C1 segment of cervical spinal cord (tissue), 14 donors: Measurements from ENCODE around the gene ANKIB1.

ENCODE experiments used
- DNase-seq, 14 donors: peaks; one replicate each; lab custom pipeline; 2025; lab: John Stamatoyannopoulos, UW

ANKIB1 gene

DNA sequence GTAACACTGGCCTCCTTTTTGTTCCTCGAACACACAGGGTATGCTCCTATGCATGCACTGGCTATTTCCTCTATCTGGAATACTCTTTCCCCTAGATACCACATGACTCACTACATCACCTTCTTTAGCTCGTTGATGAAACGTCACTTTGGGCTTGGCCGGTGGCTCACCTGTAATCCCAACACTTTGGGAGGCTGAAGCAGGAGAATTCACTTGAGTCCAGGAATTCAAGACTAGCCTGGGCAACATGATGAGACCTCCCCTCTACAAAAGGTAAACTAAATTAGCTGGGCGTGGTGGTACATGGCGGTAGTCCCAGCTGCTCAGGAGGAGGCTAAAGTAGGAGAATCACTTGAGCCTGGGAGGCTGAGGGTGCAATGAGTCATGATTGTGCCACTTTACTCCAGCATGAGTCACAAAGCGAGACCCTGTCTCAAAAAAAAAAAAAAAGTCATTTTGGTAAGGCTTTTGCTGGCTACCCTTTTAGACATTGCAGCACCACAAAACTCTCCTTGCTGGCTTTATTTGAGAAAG is 14.5 kb downstream of the ANKIB1 start:
- peak in 1 of 14 donors; percentile 1 for DNase-seq

DNA sequence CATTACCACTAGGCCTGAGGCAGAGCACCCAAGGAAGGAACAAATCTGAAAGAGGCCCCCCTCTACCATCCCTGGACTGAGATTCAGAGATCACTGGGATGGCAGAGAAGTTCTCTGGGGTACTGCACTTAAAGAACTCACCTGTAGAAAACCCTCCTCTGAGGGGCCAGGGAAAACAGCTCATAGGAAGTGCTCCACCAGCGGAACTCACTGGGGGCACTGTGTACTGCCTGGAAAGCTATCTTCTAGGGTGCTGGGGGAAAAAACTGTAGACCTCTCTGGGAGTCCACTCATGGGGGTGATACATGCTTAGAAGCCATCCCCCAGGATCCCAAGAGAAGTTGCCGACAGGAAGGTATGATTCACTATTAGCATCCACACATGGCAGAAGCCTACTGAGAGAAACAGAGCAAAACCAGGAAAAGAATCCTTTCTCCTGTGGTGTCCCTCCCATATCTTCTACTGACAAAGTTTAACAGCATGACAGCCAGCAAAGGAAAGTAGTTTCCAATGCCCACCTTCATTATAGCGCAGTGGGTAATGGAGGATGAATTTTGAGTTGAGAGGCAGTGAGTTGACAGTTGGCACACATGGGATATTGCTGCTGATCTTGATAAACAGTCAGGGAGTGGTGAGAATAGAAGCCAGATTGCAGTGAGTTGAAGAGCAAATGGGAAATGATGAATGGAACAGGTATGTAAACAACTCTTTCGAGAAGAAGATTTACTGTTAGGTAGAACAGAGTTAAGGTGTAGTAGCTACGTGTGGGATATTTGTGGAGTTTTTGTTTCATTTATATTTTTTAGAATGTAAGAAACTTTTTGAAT is 20.9 kb downstream of the ANKIB1 start:
- DNase-seq = no peak

- no peak for DNase-seq
Measured at GRCh38 chr7:92268921-92269320, 23.1 kb downstream of the ANKIB1 start.

DNA sequence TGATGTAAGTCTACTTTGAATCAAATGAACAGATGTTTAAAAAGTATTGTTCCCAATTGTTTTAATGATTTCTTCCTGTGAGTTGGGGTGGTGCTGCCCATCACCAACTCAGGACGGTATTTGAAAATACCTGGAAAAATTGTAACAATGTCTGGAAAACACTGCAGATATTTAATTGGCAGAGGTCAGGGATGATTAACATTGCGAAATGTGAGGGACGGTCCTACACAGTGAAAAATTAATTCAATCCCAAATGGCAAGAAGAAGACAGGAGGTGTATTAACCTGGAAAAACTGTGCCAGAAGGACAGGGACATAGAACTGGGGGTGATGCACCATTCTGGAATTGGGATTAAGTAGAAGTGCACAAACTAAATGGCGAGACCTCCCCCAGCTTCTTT is 29.6 kb downstream of the ANKIB1 start:
- no peak for DNase-seq

GRCh38 chr7:92276460-92276864 is 30.7 kb downstream of the ANKIB1 start:
- no peak for DNase-seq

GRCh38 chr7:92279396-92280031 is 33.7 kb downstream of the ANKIB1 start:
- no peak for DNase-seq

GRCh38 chr7:92281031-92281430 is 35.3 kb downstream of the ANKIB1 start:
- DNase-seq = no peak

DNA sequence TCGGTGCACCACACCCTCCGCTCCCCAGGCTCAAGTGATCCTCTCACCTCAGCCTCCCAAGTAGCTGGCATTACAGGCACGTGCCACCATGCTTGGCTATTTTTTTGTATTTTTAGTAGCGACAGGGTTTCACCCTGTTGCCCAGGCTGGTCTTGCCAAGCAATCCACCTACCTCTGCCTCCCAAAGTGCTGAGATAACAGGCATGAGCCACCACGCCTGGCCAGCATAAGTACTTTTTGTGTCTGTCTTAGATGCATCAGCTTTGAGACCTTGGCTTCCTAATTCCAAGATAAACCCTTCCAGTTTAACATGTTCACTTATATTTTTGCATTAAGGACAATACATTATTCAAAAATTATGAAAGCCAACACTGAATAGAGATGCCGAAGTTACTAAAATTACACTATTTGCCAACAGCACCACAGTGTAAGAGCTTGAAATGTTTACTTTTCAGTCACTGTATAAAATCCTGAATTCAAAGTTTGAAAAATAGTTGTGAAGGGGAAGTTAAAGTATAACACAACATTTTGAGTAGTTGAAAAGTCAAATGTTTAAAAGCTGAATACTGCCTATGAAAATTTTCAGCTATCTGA is 36.5 kb downstream of the ANKIB1 start:
- DNase-seq = no peak

GRCh38 chr7:92282930-92283329 is 37.2 kb downstream of the ANKIB1 start:
- no peak for DNase-seq

DNA sequence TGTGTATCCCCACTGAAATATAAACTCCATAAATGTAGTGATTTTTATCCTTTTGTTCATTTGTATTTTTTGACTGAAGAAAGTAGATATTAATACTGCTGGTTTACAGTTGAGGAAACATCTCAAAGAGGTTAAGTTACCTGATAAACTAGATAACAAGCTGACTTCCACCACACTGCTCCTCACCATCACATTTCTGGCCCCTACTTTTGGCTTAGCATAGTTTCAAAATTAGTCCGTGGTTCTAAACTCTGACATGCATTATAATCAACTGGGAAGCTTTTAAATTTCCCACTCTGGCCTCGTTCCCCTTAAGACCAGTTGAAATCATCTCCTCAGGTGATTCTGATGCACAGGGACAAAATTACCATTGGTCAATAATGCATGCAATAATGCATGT is 43.5 kb downstream of the ANKIB1 start:
- DNase-seq = no peak

DNA sequence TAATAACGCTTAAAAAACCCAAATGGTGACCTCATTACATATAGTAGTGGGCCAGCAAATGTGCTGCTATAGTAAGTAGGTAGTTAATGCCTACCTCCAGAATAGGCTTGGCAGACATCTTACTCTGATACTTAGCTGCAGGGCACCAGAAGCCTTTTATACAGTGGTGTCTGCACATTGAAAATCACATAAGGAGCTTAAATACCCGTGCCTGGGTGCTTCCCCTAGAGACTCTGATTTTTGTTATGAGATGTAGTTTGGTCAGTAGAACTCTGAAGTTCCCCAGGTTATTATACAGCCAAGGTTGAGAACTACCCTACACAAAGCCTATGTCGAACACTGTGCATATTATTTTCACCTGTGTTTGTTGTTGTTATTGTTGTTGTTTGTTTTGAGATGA is 47.2 kb downstream of the ANKIB1 start:
- peak in 1 of 14 donors; percentile 11 for DNase-seq

- no peak for DNase-seq
Measured at GRCh38 chr7:92293896-92294590, 48.3 kb downstream of the ANKIB1 start.

DNA sequence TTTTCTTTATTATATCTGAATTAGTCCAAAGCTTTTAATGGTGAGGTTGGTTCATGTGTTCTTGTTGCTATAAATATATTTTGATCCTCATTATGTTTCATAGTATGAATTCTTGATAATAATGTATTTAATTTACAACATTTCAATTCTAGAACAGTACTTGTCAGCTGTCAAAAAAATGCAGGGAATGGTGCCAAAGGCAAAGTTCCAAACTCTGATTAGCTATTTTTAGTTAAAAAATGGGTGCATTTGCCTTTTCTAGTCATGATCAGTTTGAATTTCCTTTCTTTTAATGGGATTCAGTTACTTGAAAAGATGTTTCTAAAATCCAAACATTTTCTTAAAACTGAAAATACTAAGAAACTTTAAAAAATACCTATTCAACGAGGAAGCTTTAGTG is 49.6 kb downstream of the ANKIB1 start:
- no peak for DNase-seq

DNA sequence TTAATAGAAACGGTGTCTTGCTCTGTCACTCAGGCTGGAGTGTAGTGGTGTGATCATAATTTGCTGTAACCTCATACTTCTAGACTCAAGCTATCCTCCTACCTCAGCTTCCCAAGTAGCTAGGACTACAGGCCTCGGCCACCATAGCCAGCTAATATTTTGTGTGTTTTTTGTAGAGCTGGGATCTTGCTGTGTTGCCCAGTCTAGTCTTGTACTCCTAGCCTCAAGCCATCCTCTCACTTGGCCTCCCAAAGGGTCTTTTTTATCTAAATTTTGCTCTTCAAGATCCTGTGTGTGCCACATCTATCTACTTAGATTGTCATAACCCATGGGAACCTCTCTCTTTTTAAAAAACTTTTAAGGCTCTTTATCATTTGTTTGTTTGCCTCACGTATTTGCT is 50.5 kb downstream of the ANKIB1 start:
- no peak for DNase-seq

DNA sequence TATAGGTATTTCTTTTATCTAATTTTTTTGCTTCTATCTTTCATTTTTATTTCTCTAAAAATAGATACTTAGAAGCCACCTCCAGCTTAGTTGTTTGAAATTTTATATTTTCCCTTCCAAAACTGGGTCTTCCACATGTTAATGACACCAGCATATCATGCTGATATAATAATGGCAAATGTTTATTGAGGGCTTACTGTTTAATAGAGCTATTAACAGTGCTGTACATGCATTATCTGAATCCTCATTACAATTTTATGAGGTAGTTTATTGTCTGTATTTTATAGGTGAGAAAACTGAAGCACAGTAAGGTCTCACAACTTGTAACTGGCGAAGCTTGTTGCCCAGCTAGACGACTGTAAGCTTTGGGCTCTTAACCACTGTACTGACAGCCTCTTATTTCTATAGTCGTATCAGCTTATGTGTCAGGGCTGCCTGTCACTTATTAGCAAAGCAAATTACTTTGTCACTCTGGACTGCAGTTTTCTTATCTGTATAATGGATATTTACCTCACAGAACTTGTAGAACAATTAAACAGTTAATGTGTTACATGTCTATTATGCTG is 51.2 kb downstream of the ANKIB1 start:
- no peak for DNase-seq

GRCh38 chr7:92297736-92298135 is 52.0 kb downstream of the ANKIB1 start:
- DNase-seq = no peak

DNA sequence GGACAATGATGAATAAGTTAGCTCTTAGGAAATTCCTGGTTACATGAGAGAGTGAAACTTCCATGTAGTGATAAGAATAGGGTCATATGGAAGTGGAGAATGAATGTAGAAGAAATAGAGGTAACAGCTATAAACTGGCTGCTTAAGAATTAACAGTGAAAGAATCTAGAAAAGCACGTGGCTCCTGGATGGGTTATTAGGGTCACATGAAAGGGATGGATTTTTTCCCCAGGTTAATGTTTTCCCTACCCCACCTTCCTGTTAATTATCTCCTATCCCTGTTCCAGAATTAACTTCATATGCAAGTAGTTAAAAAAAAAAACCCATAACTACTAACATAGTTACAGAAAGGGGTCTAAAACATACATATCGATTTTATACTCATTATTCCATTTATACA is 58.0 kb downstream of the ANKIB1 start:
- DNase-seq = no peak

DNA sequence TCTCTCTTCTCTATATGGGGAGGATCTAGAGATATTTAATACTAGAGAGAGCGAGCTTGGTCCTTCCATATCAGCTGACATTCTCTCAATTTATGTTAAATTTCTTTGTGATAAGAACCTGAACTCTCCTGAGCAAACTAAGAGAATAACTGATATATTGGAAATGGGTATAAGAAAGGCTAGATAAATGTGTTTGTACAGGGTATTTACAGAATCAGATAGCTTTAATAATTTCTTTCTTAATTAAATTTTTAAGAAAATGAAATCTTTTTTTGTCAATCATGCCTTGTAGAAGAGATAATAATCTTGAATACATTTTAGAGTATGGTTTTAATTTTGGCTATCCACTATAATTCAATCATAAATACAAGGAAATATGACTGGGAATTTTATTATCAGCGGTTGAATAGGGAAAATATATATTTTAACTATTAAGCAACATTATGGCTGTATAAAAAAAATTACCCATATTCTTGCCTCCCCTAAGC is 58.7 kb downstream of the ANKIB1 start:
- no peak for DNase-seq

DNA sequence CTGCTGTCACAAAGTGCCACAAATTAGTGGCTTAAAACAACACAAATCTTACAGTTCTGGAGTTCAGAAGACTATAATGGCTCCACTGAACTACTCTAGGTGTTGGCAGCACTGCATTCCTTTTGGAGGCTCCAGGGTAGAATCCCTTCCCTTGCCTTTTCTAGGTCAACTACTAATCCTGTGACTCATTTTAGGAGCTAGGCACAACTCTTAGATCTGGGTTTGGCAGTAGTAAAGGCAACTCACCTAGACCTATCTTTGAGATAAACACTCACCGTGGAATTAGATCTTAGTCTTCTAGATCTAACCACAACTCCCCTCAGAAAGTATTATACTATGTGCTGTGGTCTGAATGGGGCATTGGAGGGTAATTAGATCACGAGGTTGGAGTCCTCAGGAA is 60.4 kb downstream of the ANKIB1 start:
- no peak for DNase-seq

- no peak for DNase-seq
Measured at GRCh38 chr7:92313055-92313454, 67.3 kb downstream of the ANKIB1 start.

- no peak for DNase-seq
Measured at GRCh38 chr7:92319243-92319642, 73.5 kb downstream of the ANKIB1 start.

GRCh38 chr7:92325173-92325572 is 79.4 kb downstream of the ANKIB1 start:
- DNase-seq = no peak
